Activated CD8-positive, alpha-beta memory T cell treated with anti-CD3 and anti-CD28 coated beads for 4 hours (primary cell): ENCODE results near the gene LHCGR.

Source experiments
- DNase-seq, 2 donors: peaks; one replicate each; pipeline ENCODE4 v3.0.0-alpha.2; 2020; ENCODE audit warnings: low read depth in 2 of 2

LHCGR gene

GRCh38 chr2:48755473-48755872 lies at the start of gene LHCGR:
TSS of gene LHCGR (minus strand) at chr2:48755724. CDS start at chr2:48755671, 53 bp downstream.
- DNase-seq, result no peak

- DNase-seq, result no peak
Observed at GRCh38 chr2:48799601-48800000, 44.1 kb upstream of the LHCGR start.

- DNase-seq, result no peak
Observed at GRCh38 chr2:48795065-48795464, 39.5 kb upstream of the LHCGR start.

GRCh38 chr2:48793671-48794070 lies 38.1 kb upstream of the LHCGR start:
- DNase-seq, result no peak

GRCh38 chr2:48792030-48792429 lies 36.5 kb upstream of the LHCGR start:
- no peak for DNase-seq

GRCh38 chr2:48790407-48791170 lies 35.1 kb upstream of the LHCGR start:
- DNase-seq, result no peak

GRCh38 chr2:48787580-48787979 lies 32.1 kb upstream of the LHCGR start:
- DNase-seq, result no peak

GRCh38 chr2:48781366-48781765 lies 25.8 kb upstream of the LHCGR start:
- DNase-seq, result no peak

- DNase-seq, result no peak
Observed at GRCh38 chr2:48779019-48779716, 23.6 kb upstream of the LHCGR start.

- DNase-seq, result no peak
Observed at GRCh38 chr2:48774251-48774650, 18.7 kb upstream of the LHCGR start.

GRCh38 chr2:48771241-48772014 lies 15.9 kb upstream of the LHCGR start:
- DNase-seq, result no peak

- no peak for DNase-seq
Observed at GRCh38 chr2:48770181-48770580, 14.7 kb upstream of the LHCGR start.

GRCh38 chr2:48768669-48769068 lies 13.1 kb upstream of the LHCGR start:
- DNase-seq, result no peak

- DNase-seq, result no peak
Observed at GRCh38 chr2:48767330-48767729, 11.8 kb upstream of the LHCGR start.

- DNase-seq, result no peak
Observed at GRCh38 chr2:48760826-48761225, 5.3 kb upstream of the LHCGR start.

- DNase-seq, result no peak
Observed at GRCh38 chr2:48759682-48760081, 4.2 kb upstream of the LHCGR start.

- no peak for DNase-seq
Observed at GRCh38 chr2:48756289-48756688, 765 bp upstream of the LHCGR start.

GRCh38 chr2:48754874-48755273 lies 650 bp downstream of the LHCGR start:
- DNase-seq, result no peak

GRCh38 chr2:48753228-48753627 lies 2.3 kb downstream of the LHCGR start:
- DNase-seq, result no peak

GRCh38 chr2:48750128-48750739 lies 5.3 kb downstream of the LHCGR start:
- no peak for DNase-seq

GRCh38 chr2:48749291-48750127 lies 6.0 kb downstream of the LHCGR start:
- DNase-seq, result no peak
